K562 (cell line): ENCODE data around the gene EEFSEC. TPM values are rescaled to one million over a fixed set of nuclear protein-coding genes. Genes with fewer than 3 reads are reported as not detected.

ENCODE experiments used
- BACH1 ChIP-seq: fragments of 200-800 bp; sonication (Bioruptor generic); IDR thresholded peaks from 2 replicates; pipeline ENCODE4 v1.6.1; 2016; ENCODE audit warnings: missing genetic modification characterization, missing compliant biosample characterization
- EP300 ChIP-seq: IDR thresholded peaks from 2 replicates; pipeline ENCODE4 v1.6.1; 2012; ENCODE audit warnings: low read length, improper control_type of control experiment
- ETV6 ChIP-seq, 3 experiments: fragments of 150-350 bp in 1 of 3; sonication (generic) in 1 of 3; formaldehyde crosslinking in 1 of 3; IDR thresholded peaks; 2 replicates each; pipeline versions ENCODE4 v1.6.1 to v1.8.0; 2014 to 2022; ENCODE audit warnings: borderline replicate concordance in 2 of 3, low read depth in 2 of 3, antibody characterized with exemption in 1 of 3, low read length in 1 of 3, mild to moderate bottlenecking in 1 of 3, missing genetic modification reagents in 1 of 3
- FOS ChIP-seq: IDR thresholded peaks from 3 replicates; pipeline ENCODE4 v1.6.1; 2011; ENCODE audit not compliant: insufficient read length; ENCODE audit errors: extremely low read depth
- FOSL1 ChIP-seq: fragments of 200-800 bp; sonication (Bioruptor generic); conservative IDR thresholded peaks from 2 replicates; pipeline ENCODE4 v1.6.1; 2016; ENCODE audit warnings: missing genetic modification characterization, missing compliant biosample characterization
- GTF2B ChIP-seq: IDR thresholded peaks from 2 replicates; pipeline ENCODE4 v1.6.1; 2011; ENCODE audit not compliant: insufficient read length; ENCODE audit errors: extremely low read depth
- GTF3C2 ChIP-seq: IDR thresholded peaks from 3 replicates; pipeline ENCODE4 v1.6.1; 2011; ENCODE audit warnings: borderline replicate concordance, mild to moderate bottlenecking, moderate library complexity; ENCODE audit not compliant: insufficient read length; ENCODE audit errors: extremely low read depth
- HDGF ChIP-seq: fragments of 450-650 bp; IDR thresholded peaks from 2 replicates; pipeline ENCODE4 v1.6.1; 2016
- JUND ChIP-seq, 2 experiments: IDR thresholded peaks; 2 replicates in 1 of 2; 3 replicates in 1 of 2; pipeline ENCODE4 v1.6.1; 2011; ENCODE audit warnings: borderline replicate concordance in 2 of 2, low read depth in 2 of 2, low read length in 2 of 2, improper control_type of control experiment in 1 of 2, missing biosample characterization in 1 of 2, missing genetic modification characterization in 1 of 2, missing genetic modification reagents in 1 of 2
- KLF6 ChIP-seq: fragments of 250-450 bp; sonication (Bioruptor Pico); IDR thresholded peaks from 2 replicates; pipeline ENCODE4 v1.4.0; 2020; ENCODE audit warnings: mild to moderate bottlenecking, moderate library complexity, borderline replicate concordance
- L3MBTL2 ChIP-seq: fragments of 450-650 bp; IDR thresholded peaks from 2 replicates; pipeline ENCODE4 v1.6.1; 2016; ENCODE audit warnings: mild to moderate bottlenecking, moderate library complexity
- RB1 ChIP-seq: fragments of 450-650 bp; IDR thresholded peaks from 2 replicates; pipeline ENCODE4 v1.6.1; 2017; ENCODE audit warnings: low read depth, mild to moderate bottlenecking
- RCOR1 ChIP-seq, 2 experiments: IDR thresholded peaks; 2 replicates each; pipeline ENCODE4 v1.6.1; 2012; ENCODE audit warnings: low read depth in 2 of 2, low read length in 2 of 2, borderline replicate concordance in 1 of 2, improper control_type of control experiment in 1 of 2
- RHOXF2B ChIP-seq: fragments of 250-450 bp; sonication (Bioruptor Pico); conservative IDR thresholded peaks from 2 replicates; pipeline ENCODE4 v1.5.1; 2021
- SMARCA4 ChIP-seq: fragments of 450-650 bp; IDR thresholded peaks from 2 replicates; pipeline ENCODE4 v1.6.1; 2016
- SNRNP70 ChIP-seq: fragments of 200-400 bp; formaldehyde crosslinking; optimal IDR thresholded peaks from 2 replicates; pipeline ENCODE3; 2017; ENCODE audit warnings: low read depth, low read length
- SPI1 ChIP-seq: IDR thresholded peaks from 2 replicates; pipeline ENCODE4 v1.6.1; 2011; ENCODE audit warnings: low read depth, low read length, control low read depth, borderline replicate concordance
- SRF ChIP-seq, 2 experiments: fragments of 250-450, 450-650 bp in 1 of 2; sonication (Bioruptor Pico) in 1 of 2; sonication (generic) in 1 of 2; formaldehyde crosslinking; IDR thresholded peaks; 2 replicates each; pipeline versions ENCODE4 v1.5.0 to v1.5.1; 2020 to 2022; ENCODE audit warnings: mild to moderate bottlenecking in 1 of 2, missing genetic modification reagents in 1 of 2
- VEZF1 ChIP-seq: fragments of 200-800 bp; sonication (Bioruptor generic); IDR thresholded peaks from 2 replicates; pipeline ENCODE4 v1.6.1; 2017; ENCODE audit warnings: missing genetic modification characterization, missing compliant biosample characterization
- ZBED1 ChIP-seq: IDR thresholded peaks from 2 replicates; pipeline ENCODE4 v1.6.1; 2014
- ZBTB8A ChIP-seq: fragments of 450-650 bp; IDR thresholded peaks from 2 replicates; pipeline ENCODE4 v1.6.1; 2018; ENCODE audit warnings: mild to moderate bottlenecking, moderate library complexity; ENCODE audit not compliant: partially characterized antibody
- ZKSCAN8 ChIP-seq: fragments of 200-800 bp; sonication (Bioruptor generic); IDR thresholded peaks from 2 replicates; pipeline ENCODE4 v1.6.1; 2016; ENCODE audit warnings: missing genetic modification characterization, missing compliant biosample characterization
- polyA plus RNA-seq, 8 experiments: library from polyadenylated mRNA; depleted of rRNA in 4 of 8; stranded (reverse) in 5 of 8; unstranded in 3 of 8; fragments of >200 nt; fragmentation: Nextera tagmentation in 2 of 8; fragmentation: Illumina TruSeq in 1 of 8; extraction: Ambion mirVana in 2 of 8; extraction: Trizol in 1 of 8; gene quantifications; 2 replicates each; pipeline versions ENCODE4 v1.2.1 to v1.2.3, GENCODE V29; 2011 to 2014; ENCODE audit warnings: inconsistent platforms in 1 of 8, missing spikeins in 1 of 8
- total RNA-seq, 7 experiments: library from RNA; depleted of rRNA in 6 of 7; stranded (reverse); fragments of >200 nt in 6 of 7; fragmentation: Illumina TruSeq in 2 of 7; extraction: Trizol in 2 of 7; gene quantifications; 2 replicates each; pipeline versions ENCODE4 v1.2.1 to v1.2.3, GENCODE V29; 2011 to 2021; ENCODE audit warnings: low replicate concordance in 1 of 7

The EEFSEC gene
- total and polyA plus RNA-seq, 9 of the 15 experiments (the other 6 are each of a cell fraction or from before 2014, with no cell fraction given), result 0.35 to 11.8 (median 7.7) TPM

- TF ChIP-seq ETV6 (IDR thresholded peaks at IDR 0.05; ENCODE audit: borderline replicate concordance in 1 of 2, low read depth in 2 of 2, low read length in 1 of 2), result no peak
- no peak for TF ChIP-seq ETV6 (CRISPR knock-in tag; IDR thresholded peaks at IDR 0.05; ENCODE audit: borderline replicate concordance)
- peak; percentile 9; the same call in 1 of the 2 replicates for TF ChIP-seq RB1
- no peak for TF ChIP-seq GTF2B
- TF ChIP-seq SNRNP70, result no peak
- peak; percentile 67 for TF ChIP-seq L3MBTL2
- no peak for TF ChIP-seq RHOXF2B (CRISPR knock-in tag)
- TF ChIP-seq FOS, result peak; percentile 33
- 0 out of 4 replicates have a peak, but pooled peaks of 1 of the 2 experiments have one; percentile 18 for TF ChIP-seq RCOR1 (IDR thresholded peaks at IDR 0.05; ENCODE audit: borderline replicate concordance in 1 of 2, low read depth in 2 of 2, low read length in 2 of 2)
- TF ChIP-seq FOSL1, result peak; percentile 90
- TF ChIP-seq ZBTB8A, result no peak
- TF ChIP-seq ZBED1, result no peak
- no peak for TF ChIP-seq KLF6 (CRISPR knock-in tag)
- TF ChIP-seq JUND (IDR thresholded peaks at IDR 0.05; ENCODE audit: borderline replicate concordance, low read depth, low read length), result peak; percentile 97
- peak; percentile 91; the same call in 2 of the 3 replicates for TF ChIP-seq JUND (tag; IDR thresholded peaks at IDR 0.05; ENCODE audit: borderline replicate concordance, low read depth, low read length)
- peak; percentile 45; the same call in 1 of the 2 replicates for TF ChIP-seq SMARCA4
- TF ChIP-seq VEZF1, result peak; percentile 69
- 0 out of 2 replicates have a peak, but pooled peaks have one; percentile 20 for TF ChIP-seq SPI1
- peak; percentile 86; the same call in 1 of the 2 replicates for TF ChIP-seq ZKSCAN8 (CRISPR knock-in tag)
- 0 out of 2 replicates have a peak, but pooled peaks have one; percentile 53 for TF ChIP-seq BACH1 (tag)
- TF ChIP-seq SRF (CRISPR knock-in tag; IDR thresholded peaks at IDR 0.05), result peak in 1 of 2 experiments; percentile 95; a peak in 1 of 4 replicates
- no peak for TF ChIP-seq GTF3C2
- 0 out of 2 replicates have a peak, but pooled peaks have one; percentile 43 for TF ChIP-seq HDGF
- 0 out of 2 replicates have a peak, but pooled peaks have one; percentile 21 for TF ChIP-seq EP300
These were observed 190.2 kb downstream of the EEFSEC start (continued) for GRCh38 chr3:128343287-128344051.
